MV-4-11 (cell line): ENCODE results near the gene TERB2.
"Not testable (repeated sequence)": the region's sequence is repeated elsewhere in the genome, so short reads cannot be mapped to it uniquely, and the experiment has no call there.

ENCODE experiments used
- DNase-seq: peaks from one replicate; lab custom pipeline; 2025; lab: John Stamatoyannopoulos, UW

The TERB2 gene

DNA sequence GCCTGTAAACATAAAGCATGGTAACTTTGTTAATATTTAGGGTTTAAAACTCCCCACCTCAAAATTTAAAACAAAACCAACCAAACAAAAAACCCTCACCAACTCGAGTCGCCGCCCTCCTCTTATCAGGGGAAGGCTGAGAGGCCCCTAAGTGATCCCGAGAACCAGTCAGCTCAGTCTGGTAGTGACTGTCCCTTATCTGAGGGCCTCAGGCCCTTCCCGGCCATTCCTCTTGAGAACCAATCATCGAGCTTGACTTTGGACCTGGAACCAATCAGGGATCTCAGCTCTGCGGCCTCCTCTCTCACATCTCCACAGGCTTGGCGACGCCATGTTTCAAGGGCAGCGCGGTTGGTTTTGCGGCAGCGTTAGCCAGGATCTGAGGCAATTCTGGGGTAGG, at the start of gene TERB2:
Gene TERB2, plus strand, starts transcription at position 300 of the 400 bp plus-strand sequence. Its CDS starts 32 bp downstream, at position 332.
- DNase-seq = no peak

DNA sequence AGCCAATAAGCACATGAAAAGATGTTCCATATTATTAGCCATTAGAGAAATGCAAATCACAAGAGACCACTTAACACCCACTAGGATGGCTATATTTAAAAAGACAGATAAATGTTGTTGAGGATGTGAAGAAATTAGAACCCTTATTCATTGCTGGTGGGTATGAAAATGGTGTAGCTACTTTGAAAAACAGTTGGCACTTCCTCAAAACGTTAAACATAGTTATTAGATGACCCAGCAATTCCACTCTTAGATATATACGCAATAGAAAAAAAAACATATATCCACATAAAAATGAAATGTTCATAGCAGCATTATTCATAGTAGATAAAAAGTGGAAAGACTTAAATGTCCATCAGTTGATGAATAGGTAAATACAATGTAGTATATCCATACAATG, 47.1 kb upstream of the TERB2 start:
- DNase-seq = no peak

DNA sequence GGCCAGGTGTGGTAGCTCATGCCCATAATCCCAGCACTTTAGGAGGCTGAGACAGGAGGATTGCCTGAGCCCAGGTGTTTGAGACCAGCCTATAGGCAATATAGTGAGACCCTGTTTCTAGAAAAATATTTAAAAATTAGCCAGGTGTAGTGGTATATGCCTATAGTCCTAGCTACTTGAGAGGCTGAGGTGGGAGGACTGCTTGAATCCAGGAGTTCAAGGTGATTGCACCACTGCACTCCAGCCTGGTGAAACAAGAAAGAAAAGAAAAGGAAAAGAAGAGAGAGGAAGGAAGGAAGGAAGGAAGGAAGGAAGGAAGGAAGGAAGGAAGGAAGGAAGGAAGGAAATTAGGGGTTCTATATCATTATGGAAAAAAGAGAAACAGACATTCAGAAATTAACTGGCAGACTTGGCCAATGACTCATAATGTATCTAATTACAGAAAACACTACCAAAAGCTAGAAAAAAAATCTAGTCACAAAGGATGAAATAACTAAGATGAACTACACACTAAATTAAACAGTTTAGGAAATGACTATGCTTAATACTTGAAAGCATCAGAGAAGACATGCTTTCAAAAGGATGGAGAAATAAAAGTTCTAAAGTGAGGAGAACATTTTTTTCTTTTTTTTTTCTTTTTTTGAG, 45.4 kb upstream of the TERB2 start:
- DNase-seq = no peak

GRCh38 chr15:44912186-44912585, 44.3 kb upstream of the TERB2 start:
- DNase-seq = not testable (repeated sequence)

DNA sequence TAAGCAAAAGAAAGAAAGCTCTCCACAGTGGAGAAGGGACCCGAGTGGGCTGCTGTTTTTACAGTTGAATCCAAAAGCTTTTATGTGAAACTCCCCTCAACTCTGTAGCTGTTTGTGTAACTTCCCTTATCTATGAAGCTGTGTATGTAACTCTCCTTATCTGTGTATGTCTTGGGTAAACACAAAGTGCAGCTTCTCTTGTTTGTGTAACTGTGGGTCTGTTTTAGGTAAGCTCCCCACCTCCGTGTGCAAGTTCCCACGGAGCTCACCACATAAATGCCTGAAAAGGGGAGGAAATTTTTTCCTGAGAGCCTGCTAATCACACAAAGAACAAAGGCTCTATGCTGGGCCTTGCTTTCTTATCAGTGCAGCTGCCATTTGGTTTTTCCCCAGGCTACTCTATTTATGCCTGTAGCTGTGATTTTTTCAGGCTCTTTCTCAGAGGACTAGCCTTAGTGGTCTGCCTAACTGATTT, 43.5 kb upstream of the TERB2 start:
- DNase-seq = not testable (repeated sequence)

DNA sequence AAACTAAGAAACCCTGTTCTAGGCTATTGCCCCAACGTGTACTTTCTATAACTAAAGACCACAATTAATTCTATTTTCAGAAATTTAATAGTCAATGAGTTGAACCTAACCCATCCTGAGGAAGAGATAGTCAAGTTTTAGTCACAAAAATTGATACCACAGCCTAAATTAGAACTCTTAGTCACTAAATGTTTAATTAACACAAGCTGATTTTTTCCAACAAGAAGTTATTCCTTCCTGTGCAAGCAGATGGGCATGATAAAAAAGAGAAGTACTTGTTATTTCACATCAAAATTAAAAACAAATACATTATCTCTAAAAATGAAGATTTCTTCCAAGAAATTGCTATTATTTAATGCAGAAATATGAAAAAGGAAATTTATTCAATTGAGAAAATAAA, 38.4 kb upstream of the TERB2 start:
- DNase-seq = no peak

- DNase-seq = not testable (repeated sequence)
Measured at GRCh38 chr15:44928658-44929057, 27.8 kb upstream of the TERB2 start.

GRCh38 chr15:44930283-44930682, 26.2 kb upstream of the TERB2 start:
- DNase-seq = not testable (repeated sequence)

DNA sequence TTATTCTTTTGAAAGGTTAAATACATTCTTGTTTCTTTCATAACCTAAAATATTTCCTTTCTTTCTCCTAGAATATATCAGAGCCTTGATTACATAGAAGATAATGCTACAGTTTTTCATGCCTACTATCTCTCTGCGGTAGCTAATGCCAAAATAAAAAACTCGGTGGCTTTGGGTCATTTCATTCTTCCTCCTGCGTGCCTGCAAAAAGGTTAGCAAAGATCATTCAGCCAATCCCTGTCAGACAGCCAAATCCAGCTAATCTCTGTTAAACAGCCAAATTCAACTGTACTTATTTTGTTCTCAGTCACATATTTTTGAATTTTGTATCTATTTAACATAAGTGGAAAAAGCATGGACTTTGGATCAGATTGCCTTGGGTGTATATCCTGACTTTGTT, 1.8 kb downstream of the TERB2 start:
- DNase-seq = not testable (repeated sequence)

GRCh38 chr15:44968475-44968874, 12.0 kb downstream of the TERB2 start:
- DNase-seq = no peak

GRCh38 chr15:44971036-44971435, 14.5 kb downstream of the TERB2 start:
- DNase-seq = no peak

DNA sequence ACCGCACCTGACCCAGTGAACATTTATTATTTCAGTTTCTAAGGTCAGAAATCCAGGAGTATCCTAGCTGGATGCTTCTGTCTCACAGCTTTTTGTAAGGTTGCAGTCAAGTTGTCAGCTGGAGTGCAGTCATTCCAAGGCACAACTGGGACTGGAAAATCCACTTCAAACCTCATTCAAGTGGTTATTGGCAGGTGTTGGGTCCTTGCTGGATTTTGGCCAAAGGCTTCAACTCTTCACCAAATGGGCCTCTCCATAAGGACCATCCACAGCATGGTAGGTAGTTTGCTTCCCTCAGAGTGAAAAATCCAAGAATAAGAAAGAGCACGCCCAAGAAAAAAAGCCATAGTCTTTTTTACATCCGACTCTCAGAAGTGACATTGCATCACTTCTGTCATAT, 19.7 kb downstream of the TERB2 start:
- DNase-seq = not testable (repeated sequence)

GRCh38 chr15:44977781-44978180, 21.3 kb downstream of the TERB2 start:
- DNase-seq = not testable (repeated sequence)

GRCh38 chr15:44979617-44980339, 23.3 kb downstream of the TERB2 start:
- not testable (repeated sequence) for DNase-seq

- DNase-seq = not testable (repeated sequence)
Measured at GRCh38 chr15:44984144-44984543, 27.7 kb downstream of the TERB2 start.

GRCh38 chr15:44986346-44987055, 30.0 kb downstream of the TERB2 start:
- not testable (repeated sequence) for DNase-seq

DNA sequence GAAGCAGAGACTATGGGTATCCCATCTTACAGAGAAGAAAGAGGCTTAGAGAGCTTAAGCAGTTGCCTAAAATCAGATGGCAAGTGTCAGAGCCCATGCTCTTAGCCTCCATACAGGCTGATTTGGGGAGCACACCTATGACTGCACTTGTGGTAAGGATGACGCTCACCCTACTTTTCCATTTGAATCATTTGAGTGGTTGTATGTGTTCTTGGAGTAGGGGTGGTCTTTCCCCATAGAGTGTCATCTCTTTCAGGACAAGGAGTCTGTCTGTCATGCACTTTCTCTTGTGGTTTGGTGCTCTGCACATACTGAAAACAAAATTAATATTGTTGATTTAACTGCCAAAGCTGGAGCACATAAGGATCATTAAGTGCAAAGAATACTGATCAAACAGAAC, 31.2 kb downstream of the TERB2 start:
- DNase-seq = not testable (repeated sequence)

DNA sequence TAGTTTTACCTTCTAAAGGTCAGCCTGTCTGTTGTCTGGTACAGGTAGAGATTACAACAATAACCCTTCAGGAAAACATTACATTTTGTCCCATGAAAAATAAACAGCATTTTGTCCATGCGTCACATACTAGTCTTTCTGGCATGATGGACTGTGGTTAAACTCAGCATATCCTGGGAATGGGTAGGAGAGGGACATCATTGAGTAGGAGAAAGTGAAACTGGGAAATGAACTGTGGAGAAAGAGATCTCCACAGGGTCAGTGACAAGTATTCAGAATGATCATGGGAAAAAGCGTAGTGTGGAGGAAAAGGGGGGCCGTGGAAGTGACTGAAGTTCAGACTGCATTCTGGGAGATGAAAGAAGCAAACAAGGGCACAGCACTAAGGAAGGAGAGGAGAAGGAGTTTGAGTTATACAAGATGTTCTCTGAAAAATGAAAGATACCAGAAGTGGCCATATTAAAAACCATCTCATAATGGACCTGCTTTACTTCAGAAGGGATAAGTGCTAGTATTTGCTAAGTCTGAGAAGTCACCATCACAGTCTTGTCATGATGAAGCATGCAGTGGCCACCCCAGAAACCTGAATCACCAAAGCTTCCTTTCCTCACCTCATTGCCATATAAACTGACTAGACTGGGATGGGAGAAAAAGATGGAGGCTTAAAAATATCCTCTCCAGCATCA, 31.8 kb downstream of the TERB2 start:
- DNase-seq = not testable (repeated sequence)

- DNase-seq = not testable (repeated sequence)
Measured at GRCh38 chr15:44988870-44989219, 32.4 kb downstream of the TERB2 start.

DNA sequence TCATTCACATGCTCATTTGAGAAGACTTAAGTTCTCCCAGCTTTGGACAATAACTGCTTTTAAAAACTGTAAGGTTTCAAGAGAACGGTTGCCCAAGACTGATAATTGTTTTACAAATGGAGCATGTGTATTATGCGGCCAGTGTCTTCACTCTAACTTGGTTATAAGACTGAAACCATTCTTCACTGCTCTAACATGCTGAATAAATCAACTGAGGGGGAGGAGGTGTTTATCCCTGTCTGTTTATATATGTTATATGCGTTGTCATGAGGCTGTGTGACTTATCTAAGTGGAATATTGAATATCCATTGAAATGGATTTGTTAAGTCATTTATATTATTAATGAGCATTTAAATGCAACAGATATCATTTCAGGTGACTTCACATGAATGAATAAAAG, 41.1 kb downstream of the TERB2 start:
- DNase-seq = not testable (repeated sequence)

DNA sequence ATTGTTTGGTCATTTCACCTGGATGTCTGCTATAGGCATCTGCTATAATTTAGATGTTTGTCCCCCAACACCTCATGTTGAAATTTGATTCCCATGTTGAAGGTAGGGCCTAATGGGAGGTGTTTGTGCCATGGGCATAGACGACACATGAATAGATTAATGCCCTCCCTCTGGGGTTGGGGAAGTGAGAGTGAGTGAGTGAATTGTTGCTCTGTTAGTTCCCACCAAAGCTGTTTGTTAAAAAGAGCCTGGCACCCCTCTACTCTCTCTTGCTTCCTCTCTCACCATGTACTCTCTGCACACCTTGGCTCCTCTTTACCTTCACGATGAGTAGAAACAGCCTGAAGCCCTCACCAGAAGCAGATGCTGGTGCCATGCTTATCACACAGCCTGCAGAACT, 42.6 kb downstream of the TERB2 start:
- no peak for DNase-seq

- DNase-seq = not testable (repeated sequence)
Measured at GRCh38 chr15:45001180-45001579, 44.7 kb downstream of the TERB2 start.
